Loucy (cell line): Measurements from ENCODE around the gene PCNT.

Source experiments
- EZH2phosphoT487 ChIP-seq: fragments of 200-600 bp; IDR thresholded peaks from 2 replicates; pipeline ENCODE4 v1.6.1; 2018; ENCODE audit warnings: antibody characterized with exemption, mild to moderate bottlenecking, moderate library complexity, borderline replicate concordance
- TF ChIP-seq, protein P1 (sequence below): fragments of 200-600 bp; sonication (generic); conservative IDR thresholded peaks from 2 replicates; pipeline ENCODE4 v1.5.1; 2014; ENCODE audit warnings: mild to moderate bottlenecking, antibody characterized with exemption, low read length

DNA sequence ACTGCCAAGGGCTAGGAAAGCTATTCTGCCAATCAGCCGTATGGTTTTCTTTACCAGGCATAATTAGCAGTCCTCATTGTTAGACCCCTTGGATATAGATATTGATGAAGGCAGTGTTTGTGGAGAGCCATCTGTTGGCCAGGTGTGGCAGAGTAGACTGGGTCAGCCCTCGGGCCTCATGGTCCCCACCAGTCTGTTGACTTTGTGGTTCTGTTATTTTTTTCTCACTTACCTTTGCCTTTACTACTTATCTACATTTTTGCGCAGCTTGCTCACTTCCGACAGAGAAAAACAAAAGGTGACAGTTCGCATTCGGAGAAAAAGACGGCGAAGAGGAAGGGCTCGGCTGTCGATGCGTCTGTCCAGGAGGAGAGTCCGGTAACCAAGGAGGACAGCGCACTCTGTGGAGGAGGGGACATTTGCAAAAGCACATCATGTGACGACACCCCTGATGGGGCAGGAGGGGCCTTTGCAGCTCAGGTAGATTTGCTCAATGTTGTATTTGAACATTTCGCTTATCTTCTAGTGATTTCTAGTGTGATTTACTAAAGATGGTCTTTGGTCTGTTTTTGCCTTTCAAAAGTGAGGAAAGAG lies 2.3 kb downstream of the PCNT start:
- TF ChIP-seq, protein P1, sequence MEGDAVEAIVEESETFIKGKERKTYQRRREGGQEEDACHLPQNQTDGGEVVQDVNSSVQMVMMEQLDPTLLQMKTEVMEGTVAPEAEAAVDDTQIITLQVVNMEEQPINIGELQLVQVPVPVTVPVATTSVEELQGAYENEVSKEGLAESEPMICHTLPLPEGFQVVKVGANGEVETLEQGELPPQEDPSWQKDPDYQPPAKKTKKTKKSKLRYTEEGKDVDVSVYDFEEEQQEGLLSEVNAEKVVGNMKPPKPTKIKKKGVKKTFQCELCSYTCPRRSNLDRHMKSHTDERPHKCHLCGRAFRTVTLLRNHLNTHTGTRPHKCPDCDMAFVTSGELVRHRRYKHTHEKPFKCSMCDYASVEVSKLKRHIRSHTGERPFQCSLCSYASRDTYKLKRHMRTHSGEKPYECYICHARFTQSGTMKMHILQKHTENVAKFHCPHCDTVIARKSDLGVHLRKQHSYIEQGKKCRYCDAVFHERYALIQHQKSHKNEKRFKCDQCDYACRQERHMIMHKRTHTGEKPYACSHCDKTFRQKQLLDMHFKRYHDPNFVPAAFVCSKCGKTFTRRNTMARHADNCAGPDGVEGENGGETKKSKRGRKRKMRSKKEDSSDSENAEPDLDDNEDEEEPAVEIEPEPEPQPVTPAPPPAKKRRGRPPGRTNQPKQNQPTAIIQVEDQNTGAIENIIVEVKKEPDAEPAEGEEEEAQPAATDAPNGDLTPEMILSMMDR = peak; percentile 54
- TF ChIP-seq EZH2phosphoT487 = no peak
